Fibroblast of lung (primary cell): ENCODE measurements around the gene SYNJ1. TPM values are rescaled to one million over a fixed set of nuclear protein-coding genes. Genes with fewer than 3 reads are reported as not detected.

ENCODE experiments used
- DNase-seq, 2 donors: peaks; one replicate each; pipeline versions ENCODE4 v3.0.0 to v3.0.0-alpha.2; 2010; ENCODE audit warnings: low read depth in 2 of 2
- H2AFZ ChIP-seq: 2 replicates; pipeline ENCODE4 v1.5.1; 2012; ENCODE audit warnings: low read length, control low read depth, inconsistent platforms
- H3K27ac ChIP-seq: 2 replicates; pipeline ENCODE4 v1.5.1; 2011; ENCODE audit warnings: low read length, control low read depth; ENCODE audit not compliant: insufficient read depth
- H3K27me3 ChIP-seq: 2 replicates; pipeline ENCODE4 v1.5.1; 2011; ENCODE audit warnings: mild to moderate bottlenecking, low read length; ENCODE audit not compliant: control insufficient read depth, insufficient read depth
- H3K36me3 ChIP-seq: 2 replicates; pipeline ENCODE4 v1.5.1; 2011; ENCODE audit warnings: low read length; ENCODE audit not compliant: control insufficient read depth, insufficient read depth
- H3K4me1 ChIP-seq: 2 replicates; pipeline ENCODE4 v1.5.1; 2011; ENCODE audit warnings: low read length; ENCODE audit not compliant: control insufficient read depth, insufficient read depth; ENCODE audit errors: extremely low read depth
- H3K4me2 ChIP-seq: 2 replicates; pipeline ENCODE4 v1.5.1; 2011; ENCODE audit warnings: low read length, control low read depth; ENCODE audit not compliant: insufficient read depth; ENCODE audit errors: extremely low read depth
- H3K4me3 ChIP-seq, 4 experiments: fragments of 200-600 bp in 1 of 4; sonication (generic) in 1 of 4; replicated peaks in 1 of 4; 2 replicates each; pipeline ENCODE4 v1.5.1; 2011 to 2016; ENCODE audit warnings: low read length in 4 of 4, low read depth in 3 of 4, mild to moderate bottlenecking in 3 of 4, control low read depth in 2 of 4, inconsistent platforms in 1 of 4, mixed read lengths in 1 of 4; ENCODE audit not compliant: insufficient read depth in 1 of 4; ENCODE audit errors: control extremely low read depth in 1 of 4
- H3K79me2 ChIP-seq: 2 replicates; pipeline ENCODE4 v1.5.1; 2012; ENCODE audit warnings: mild to moderate bottlenecking, low read length, inconsistent platforms; ENCODE audit not compliant: control insufficient read depth, insufficient read depth
- H3K9ac ChIP-seq: 2 replicates; pipeline ENCODE4 v1.5.1; 2011; ENCODE audit warnings: mild to moderate bottlenecking, low read length, control low read depth; ENCODE audit not compliant: insufficient read depth
- H3K9me3 ChIP-seq: 2 replicates; pipeline ENCODE4 v1.5.1; 2012; ENCODE audit warnings: low read depth, low read length; ENCODE audit not compliant: control insufficient read depth, insufficient read depth
- H4K20me1 ChIP-seq: 2 replicates; pipeline ENCODE4 v1.5.1; 2011; ENCODE audit warnings: low read length; ENCODE audit not compliant: control insufficient read depth, insufficient read depth; ENCODE audit errors: extremely low read depth
- EZH2 ChIP-seq: IDR thresholded peaks from 2 replicates; pipeline ENCODE4 v1.5.1; 2012; ENCODE audit warnings: low read length, control low read depth, mild to moderate bottlenecking; ENCODE audit errors: missing control alignments
- polyA plus RNA-seq, 2 donors: library from polyadenylated mRNA; depleted of rRNA in 1 of 2; stranded (reverse) in 1 of 2; unstranded in 1 of 2; fragments of >200 nt; gene quantifications; 2 replicates each; pipeline ENCODE4 v1.2.1, GENCODE V29; 2011 to 2012; ENCODE audit warnings: missing spikeins in 1 of 2
- total RNA-seq: library from RNA; depleted of rRNA; stranded (reverse); fragments of >200 nt; gene quantifications from 2 replicates; pipeline ENCODE4 v1.2.1, GENCODE V29; 2014
- TF ChIP-seq, protein P1 (sequence below), 2 donors: IDR thresholded peaks in 1 of 2; conservative IDR thresholded peaks in 1 of 2; 1 replicate in 1 of 2; 2 replicates in 1 of 2; pipeline ENCODE4 v1.5.1; 2011 to 2012; ENCODE audit warnings: low read length in 2 of 2, control low read depth in 1 of 2, inconsistent platforms in 1 of 2, low read depth in 1 of 2, mild to moderate bottlenecking in 1 of 2

SYNJ1 gene
- total and polyA plus RNA-seq, 2 donors (not counting 1 experiment from before 2014, with no cell fraction given) = 6.1 to 10.4 TPM

DNA sequence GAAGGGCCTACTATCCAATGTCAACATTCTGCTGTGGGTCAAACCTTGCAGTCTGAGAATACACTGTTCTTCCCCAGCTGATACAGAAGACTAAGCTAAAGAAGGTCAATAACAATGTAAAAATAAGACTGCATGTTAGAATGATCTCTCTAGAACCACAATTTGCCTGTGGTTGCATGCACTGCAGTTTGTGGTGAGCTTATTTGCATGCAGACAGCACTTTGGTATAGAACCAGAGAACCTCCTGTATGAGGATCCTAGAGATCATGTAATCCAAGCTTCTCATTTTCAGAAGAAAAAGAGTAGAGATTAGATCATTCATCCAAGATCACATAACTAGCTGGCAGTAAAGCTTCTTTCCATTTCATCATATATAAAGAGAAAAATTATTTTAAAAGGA, 15.8 kb downstream of the SYNJ1 start:
- H3K4me1 ChIP-seq = no peaks in the 10 kb centered on the region
- H3K27me3 ChIP-seq = no peaks in the 10 kb centered on the region
- DNase-seq = peak in 1 of 2 donors; percentile 15
- no peaks in the 10 kb centered on the region for H3K79me2 ChIP-seq
- TF ChIP-seq, protein P1, sequence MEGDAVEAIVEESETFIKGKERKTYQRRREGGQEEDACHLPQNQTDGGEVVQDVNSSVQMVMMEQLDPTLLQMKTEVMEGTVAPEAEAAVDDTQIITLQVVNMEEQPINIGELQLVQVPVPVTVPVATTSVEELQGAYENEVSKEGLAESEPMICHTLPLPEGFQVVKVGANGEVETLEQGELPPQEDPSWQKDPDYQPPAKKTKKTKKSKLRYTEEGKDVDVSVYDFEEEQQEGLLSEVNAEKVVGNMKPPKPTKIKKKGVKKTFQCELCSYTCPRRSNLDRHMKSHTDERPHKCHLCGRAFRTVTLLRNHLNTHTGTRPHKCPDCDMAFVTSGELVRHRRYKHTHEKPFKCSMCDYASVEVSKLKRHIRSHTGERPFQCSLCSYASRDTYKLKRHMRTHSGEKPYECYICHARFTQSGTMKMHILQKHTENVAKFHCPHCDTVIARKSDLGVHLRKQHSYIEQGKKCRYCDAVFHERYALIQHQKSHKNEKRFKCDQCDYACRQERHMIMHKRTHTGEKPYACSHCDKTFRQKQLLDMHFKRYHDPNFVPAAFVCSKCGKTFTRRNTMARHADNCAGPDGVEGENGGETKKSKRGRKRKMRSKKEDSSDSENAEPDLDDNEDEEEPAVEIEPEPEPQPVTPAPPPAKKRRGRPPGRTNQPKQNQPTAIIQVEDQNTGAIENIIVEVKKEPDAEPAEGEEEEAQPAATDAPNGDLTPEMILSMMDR (conservative IDR thresholded peaks at IDR 0.05 in 1 of 2, IDR thresholded peaks at IDR 0.05 in 1 of 2; ENCODE audit: low read depth in 1 of 2, low read length in 2 of 2) = no peak
- TF ChIP-seq EZH2 = no peak
- H3K9ac ChIP-seq = no peak overlapping the region
- H3K4me2 ChIP-seq = no peak overlapping the region
- H4K20me1 ChIP-seq = no peaks in the 10 kb centered on the region
- H2AFZ ChIP-seq = no peak overlapping the region
- H3K36me3 ChIP-seq = no peaks in the 10 kb centered on the region
- no peaks in the 10 kb centered on the region for H3K9me3 ChIP-seq
- H3K4me3 ChIP-seq = no peak overlapping the region
- no peak overlapping the region for H3K27ac ChIP-seq

DNA sequence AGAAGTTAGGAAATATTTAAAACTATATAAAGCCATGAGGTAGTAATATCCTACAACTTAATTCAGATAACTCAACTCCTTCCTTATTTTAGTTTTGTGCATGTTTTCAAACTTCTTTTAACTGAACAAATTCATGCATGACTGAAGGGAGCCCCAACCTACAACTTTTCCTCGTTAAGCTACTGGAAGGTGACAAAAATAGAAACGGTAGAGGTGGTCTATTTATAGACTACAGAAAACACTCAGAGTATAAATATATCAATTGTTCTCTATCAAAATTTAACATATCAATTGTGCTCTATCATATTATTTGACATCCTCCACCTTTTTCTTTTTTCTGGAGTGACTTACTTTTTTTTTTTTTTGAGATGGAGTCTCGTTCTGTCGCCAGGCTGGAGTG, 16.8 kb downstream of the SYNJ1 start:
- Histone ChIP-seq H3K79me2 (no peaks in the 10 kb centered on the region), H3K9me3 (no peaks in the 10 kb centered on the region), H3K27ac (no peak overlapping the region), H4K20me1 (no peaks in the 10 kb centered on the region), H3K4me3 (no peak overlapping the region), H2AFZ (no peak overlapping the region), H3K4me1 (no peaks in the 10 kb centered on the region), H3K9ac (no peak overlapping the region), H3K27me3 (no peaks in the 10 kb centered on the region), H3K4me2 (no peak overlapping the region), H3K36me3 (no peaks in the 10 kb centered on the region)
- no peak for DNase-seq
- TF ChIP-seq, protein P1 (conservative IDR thresholded peaks at IDR 0.05 in 1 of 2, IDR thresholded peaks at IDR 0.05 in 1 of 2; ENCODE audit: low read depth in 1 of 2, low read length in 2 of 2) = no peak
- TF ChIP-seq EZH2 = no peak

DNA sequence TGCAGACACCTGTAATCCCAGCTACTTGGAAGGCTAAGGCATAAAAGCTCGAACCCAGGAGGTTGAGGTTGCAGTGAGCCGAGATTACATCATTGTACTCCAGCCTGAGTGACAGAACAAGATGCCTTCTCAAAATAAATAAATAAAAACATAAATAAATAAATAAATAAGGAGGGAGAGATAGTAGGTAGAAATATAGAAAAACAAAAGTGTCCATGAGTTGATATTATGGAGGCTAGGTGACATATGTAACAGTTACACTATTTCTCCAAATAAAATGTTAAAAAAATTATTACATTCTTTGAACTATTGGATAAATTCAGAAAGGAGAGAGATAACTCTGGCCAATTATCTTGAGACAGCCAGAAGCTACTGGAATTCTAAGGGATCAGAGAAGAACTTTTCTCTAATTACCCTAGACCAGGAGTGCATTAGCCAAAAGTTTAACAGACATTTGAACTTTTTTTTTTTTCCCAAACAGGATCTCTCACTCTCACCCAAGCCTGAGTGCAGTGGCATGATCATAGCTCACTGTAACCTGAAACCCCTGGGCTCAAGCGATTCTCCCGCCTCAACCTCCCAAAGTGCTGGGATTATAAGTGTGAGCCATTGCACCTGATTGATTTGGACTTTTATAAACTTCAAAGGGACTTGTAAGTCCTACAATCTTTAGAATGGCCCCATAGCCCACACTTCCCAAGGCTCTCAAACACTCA, 17.6 kb downstream of the SYNJ1 start:
- Histone ChIP-seq H4K20me1 (no peaks in the 10 kb centered on the region), H3K9ac (no peak overlapping the region), H3K4me1 (no peaks in the 10 kb centered on the region), H3K36me3 (no peaks in the 10 kb centered on the region), H3K4me3 (no peak overlapping the region), H3K4me2 (no peak overlapping the region), H3K79me2 (no peaks in the 10 kb centered on the region), H3K9me3 (no peaks in the 10 kb centered on the region), H3K27ac (no peak overlapping the region), H2AFZ (no peak overlapping the region), H3K27me3 (no peaks in the 10 kb centered on the region)
- no peak for TF ChIP-seq EZH2
- TF ChIP-seq, protein P1 (conservative IDR thresholded peaks at IDR 0.05 in 1 of 2, IDR thresholded peaks at IDR 0.05 in 1 of 2; ENCODE audit: low read depth in 1 of 2, low read length in 2 of 2) = no peak
- no peak for DNase-seq
